K562 (cell line): ENCODE data around the gene PTCHD4. TPM values are rescaled to one million over a fixed set of nuclear protein-coding genes. Genes with fewer than 3 reads are reported as not detected.

Source experiments
- ATAC-seq: fragments of 200-7000 bp; cut with Tn5 transposase; 3 replicates; pipeline ENCODE4 v1.9.1; 2020; ENCODE audit warnings: moderate library complexity
- BruUV-seq: library from RNA; stranded (reverse); fragments of 400-500 nt; replicated peaks from 2 replicates; lab custom pipeline; 2021; lab: Mats Ljungman, UMichigan
- CTCF ChIA-PET: fragments of 300-600 bp; formaldehyde crosslinking; extraction: SDS; loops from one replicate; lab custom pipeline; 2021; ENCODE audit warnings: low intra/inter-chr PET ratio; lab: Yijun Ruan, JAX
- POLR2A ChIA-PET: fragments of 300-600, 350-650 bp; sonication (Branson Sonifier 250); formaldehyde crosslinking; extraction: SDS; loops from one replicate; lab custom pipeline; 2021; ENCODE audit warnings: antibody characterized with exemption, inconsistent platforms; lab: Yijun Ruan, JAX
- DNase-seq, 4 experiments: peaks; one replicate each; pipeline versions ENCODE4 v3.0.0 to v3.0.0-alpha.2; 2011 to 2018; ENCODE audit warnings: low spot score in 3 of 4, mixed read lengths in 3 of 4; ENCODE audit errors: extremely low read depth in 1 of 4
- FAIRE-seq: peaks from 2 replicates; lab custom pipeline; 2011; peaks lifted over from hg19 to GRCh38; lab: Jason Lieb, UNC
- H2AFZ ChIP-seq: 2 replicates; pipeline ENCODE4 v1.6.0; 2011; ENCODE audit warnings: low read depth, low read length, control low read depth, inconsistent platforms
- H3K27ac ChIP-seq: fragments of 200-600 bp; 3 replicates; pipeline ENCODE4 v1.8.0; 2011; ENCODE audit warnings: low read depth, mild to moderate bottlenecking, control low read depth, inconsistent platforms, low read length, moderate library complexity, mixed read lengths; ENCODE audit errors: extremely low read depth
- H3K27me3 ChIP-seq, 2 experiments: fragments of 300-600 bp in 1 of 2; 2 replicates in 1 of 2; 3 replicates in 1 of 2; pipeline versions ENCODE4 v1.6.0 to v1.8.0; 2011; ENCODE audit warnings: inconsistent platforms in 2 of 2, low read length in 2 of 2, mild to moderate bottlenecking in 1 of 2, mixed read lengths in 1 of 2, moderate library complexity in 1 of 2; ENCODE audit not compliant: control insufficient read depth in 2 of 2, insufficient read depth in 2 of 2
- H3K36me3 ChIP-seq: fragments of 300-600 bp; 3 replicates; pipeline ENCODE4 v1.8.0; 2011; ENCODE audit warnings: mild to moderate bottlenecking, low read length, inconsistent platforms; ENCODE audit not compliant: control insufficient read depth, insufficient read depth
- H3K4me1 ChIP-seq, 2 experiments: fragments of 200-600 bp in 1 of 2; replicated peaks in 1 of 2; 2 replicates in 1 of 2; 3 replicates in 1 of 2; pipeline versions ENCODE4 v1.5.1 to v1.8.0; 2011; ENCODE audit warnings: inconsistent platforms in 2 of 2, low read length in 2 of 2, mild to moderate bottlenecking in 1 of 2, mixed read lengths in 1 of 2, moderate library complexity in 1 of 2; ENCODE audit not compliant: control insufficient read depth in 2 of 2, insufficient read depth in 2 of 2
- H3K4me2 ChIP-seq: 2 replicates; pipeline ENCODE4 v1.6.1; 2011; ENCODE audit warnings: low read length, control low read depth, inconsistent platforms, mixed read lengths; ENCODE audit not compliant: insufficient read depth
- H3K4me3 ChIP-seq: fragments of 200-600 bp; sonication (generic), shearing (Covaris generic); 2 replicates; pipeline ENCODE4 v1.5.1; 2016; ENCODE audit warnings: control low read depth, inconsistent platforms
- H3K79me2 ChIP-seq: fragments of 200-600 bp; 3 replicates; pipeline ENCODE4 v1.8.0; 2011; ENCODE audit warnings: low read length, inconsistent platforms; ENCODE audit not compliant: control insufficient read depth, insufficient read depth
- H3K9ac ChIP-seq, 2 experiments: 2 replicates each; pipeline versions ENCODE4 v1.6.0 to v1.6.1; 2011; ENCODE audit warnings: low read depth in 2 of 2, low read length in 2 of 2, control low read depth in 1 of 2, inconsistent platforms in 1 of 2, mild to moderate bottlenecking in 1 of 2, mixed read lengths in 1 of 2; ENCODE audit not compliant: insufficient read depth in 1 of 2
- H3K9me1 ChIP-seq: one replicate; pipeline ENCODE4 v1.6.0; 2011; ENCODE audit warnings: inconsistent platforms, mild to moderate bottlenecking, low read length, moderate library complexity; ENCODE audit not compliant: control insufficient read depth, insufficient read depth
- H3K9me3 ChIP-seq: replicated peaks from 2 replicates; pipeline ENCODE4 v1.5.1; 2011; ENCODE audit warnings: low read depth, low read length, inconsistent platforms; ENCODE audit not compliant: control insufficient read depth, insufficient read depth
- H4K20me1 ChIP-seq: replicated peaks from 2 replicates; pipeline ENCODE4 v1.6.1; 2011; ENCODE audit warnings: low read length, inconsistent platforms, mixed read lengths; ENCODE audit not compliant: control insufficient read depth, insufficient read depth
- HOXB6 ChIP-seq: fragments of 250-450 bp; sonication (Bioruptor Pico); IDR thresholded peaks from 2 replicates; pipeline ENCODE4 v1.5.1; 2022; ENCODE audit warnings: mild to moderate bottlenecking, borderline replicate concordance
- KHSRP ChIP-seq: fragments of 450-650 bp; IDR thresholded peaks from 2 replicates; pipeline ENCODE4 v1.6.1; 2017
- RFX1 ChIP-seq: fragments of 450-650 bp; IDR thresholded peaks from 2 replicates; pipeline ENCODE4 v1.6.1; 2016; ENCODE audit warnings: mild to moderate bottlenecking, moderate library complexity
- RFX7 ChIP-seq: fragments of 250-450 bp; sonication (Bioruptor Pico); IDR thresholded peaks from 2 replicates; pipeline ENCODE4 v1.5.1; 2021; ENCODE audit warnings: mild to moderate bottlenecking
- STAG1 ChIP-seq: sonication (generic); formaldehyde crosslinking; IDR thresholded peaks from 2 replicates; pipeline ENCODE4 v1.5.0; 2020; ENCODE audit warnings: missing genetic modification reagents, borderline replicate concordance
- ZFP30 ChIP-seq: fragments of 250-450 bp; sonication (Bioruptor Pico); IDR thresholded peaks from 2 replicates; pipeline ENCODE4 v1.8.0; 2022; ENCODE audit warnings: moderate library complexity, mild to moderate bottlenecking, inconsistent platforms, borderline replicate concordance
- ZNF212 ChIP-seq: fragments of 450-650 bp; formaldehyde crosslinking; IDR thresholded peaks from 2 replicates; pipeline ENCODE4 v1.4.0; 2020; ENCODE audit warnings: mild to moderate bottlenecking
- ZNF239 ChIP-seq: fragments of 250-450 bp; sonication (Bioruptor Pico); IDR thresholded peaks from 2 replicates; pipeline ENCODE4 v1.4.0; 2020; ENCODE audit warnings: mild to moderate bottlenecking
- ZNF316 ChIP-seq: fragments of 450-650 bp; IDR thresholded peaks from 2 replicates; pipeline ENCODE4 v1.6.1; 2016
- WGBS: fragments of 100-300 bp; shearing (Covaris generic); methylation state at CpG from one replicate; pipeline ENCODE4 v1.1.6; 2016; ENCODE audit warnings: low coverage, mixed read lengths; ENCODE audit not compliant: insufficient coverage; ENCODE audit errors: missing lambda C conversion rate; 5-methylcytosine and 5-hydroxymethylcytosine counted together
- in situ Hi-C: fragments of 300-500 bp; cut with MboI; formaldehyde crosslinking; loops from 4 replicates; pipeline ENCODE4 v1.15.0; 2018; ENCODE audit warnings: inconsistent platforms, mixed read lengths
- intact Hi-C: fragments of 100-400 bp; cut with micrococcal nuclease; formaldehyde crosslinking; loops from 2 replicates; pipeline ENCODE4 v1.14.2; 2022
- polyA plus RNA-seq, 8 experiments: library from polyadenylated mRNA; depleted of rRNA in 4 of 8; stranded (reverse) in 5 of 8; unstranded in 3 of 8; fragments of >200 nt; fragmentation: Nextera tagmentation in 2 of 8; fragmentation: Illumina TruSeq in 1 of 8; extraction: Ambion mirVana in 2 of 8; extraction: Trizol in 1 of 8; gene quantifications; 2 replicates each; pipeline versions ENCODE4 v1.2.1 to v1.2.3, GENCODE V29; 2011 to 2014; ENCODE audit warnings: inconsistent platforms in 1 of 8, missing spikeins in 1 of 8
- total RNA-seq, 7 experiments: library from RNA; depleted of rRNA in 6 of 7; stranded (reverse); fragments of >200 nt in 6 of 7; fragmentation: Illumina TruSeq in 2 of 7; extraction: Trizol in 2 of 7; gene quantifications; 2 replicates each; pipeline versions ENCODE4 v1.2.1 to v1.2.3, GENCODE V29; 2011 to 2021; ENCODE audit warnings: low replicate concordance in 1 of 7
- TF ChIP-seq, protein P1 (sequence below), 2 experiments: fragments of 450-650 bp; IDR thresholded peaks; 2 replicates each; pipeline ENCODE4 v1.6.1; 2018; ENCODE audit warnings: mild to moderate bottlenecking in 2 of 2, low read depth in 1 of 2; ENCODE audit not compliant: partially characterized antibody in 2 of 2
- TF ChIP-seq, protein P2 (sequence below), 2 experiments: fragments of 450-650 bp in 1 of 2; IDR thresholded peaks; 2 replicates each; pipeline ENCODE4 v1.6.1; 2011 to 2017; ENCODE audit warnings: low read depth in 2 of 2, antibody characterized with exemption in 1 of 2, borderline replicate concordance in 1 of 2, low read length in 1 of 2, mild to moderate bottlenecking in 1 of 2, mixed read lengths in 1 of 2; ENCODE audit not compliant: control insufficient read depth in 1 of 2

The PTCHD4 gene
- total and polyA plus RNA-seq, 9 of the 15 experiments (the other 6 are each of a cell fraction or from before 2014, with no cell fraction given): not detected

DNA sequence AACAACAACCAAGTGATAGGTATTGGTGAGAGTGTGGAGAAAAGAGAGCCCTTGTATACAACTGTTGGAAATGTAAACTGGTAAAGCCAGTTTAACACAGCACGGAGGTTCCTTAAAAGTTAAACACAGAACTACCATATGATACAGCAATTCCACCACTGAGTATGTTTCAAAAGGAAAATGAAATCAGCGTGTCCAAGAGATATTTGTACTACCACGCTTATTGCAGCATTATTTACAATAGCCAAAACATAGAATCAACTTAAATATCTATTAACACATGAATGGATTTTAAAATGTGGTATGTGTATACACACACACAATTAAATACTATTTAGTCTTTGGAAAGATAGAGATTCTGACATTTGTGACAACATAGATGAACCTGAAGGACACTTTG is 1.1 kb downstream of the PTCHD4 start:
- ChIA-PET CTCF (no interaction called here), POLR2A (no interaction called here)
- no peaks in the 10 kb centered on the region for H3K9me1 ChIP-seq
- no peaks in the 10 kb centered on the region for H3K4me1 ChIP-seq
- 0% methylated on average over 3 of the region's 3 CpGs for WGBS
- no peaks in the 10 kb centered on the region for H3K36me3 ChIP-seq
- no peak overlapping the region for H3K27ac ChIP-seq
- H4K20me1 ChIP-seq: no peaks in the 10 kb centered on the region
- FAIRE-seq (no peak), DNase-seq (no peak), ATAC-seq (no peak)
- no peak overlapping the region for H3K4me3 ChIP-seq
- BruUV-seq: no TSS peak
- H2AFZ ChIP-seq: no peak overlapping the region
- no peak overlapping the region for H3K4me2 ChIP-seq
- H3K27me3 ChIP-seq: no peaks in the 10 kb centered on the region
- intact Hi-C loops: no loop called here
- no peaks in the 10 kb centered on the region for H3K9me3 ChIP-seq
- TF ChIP-seq, protein P1, sequence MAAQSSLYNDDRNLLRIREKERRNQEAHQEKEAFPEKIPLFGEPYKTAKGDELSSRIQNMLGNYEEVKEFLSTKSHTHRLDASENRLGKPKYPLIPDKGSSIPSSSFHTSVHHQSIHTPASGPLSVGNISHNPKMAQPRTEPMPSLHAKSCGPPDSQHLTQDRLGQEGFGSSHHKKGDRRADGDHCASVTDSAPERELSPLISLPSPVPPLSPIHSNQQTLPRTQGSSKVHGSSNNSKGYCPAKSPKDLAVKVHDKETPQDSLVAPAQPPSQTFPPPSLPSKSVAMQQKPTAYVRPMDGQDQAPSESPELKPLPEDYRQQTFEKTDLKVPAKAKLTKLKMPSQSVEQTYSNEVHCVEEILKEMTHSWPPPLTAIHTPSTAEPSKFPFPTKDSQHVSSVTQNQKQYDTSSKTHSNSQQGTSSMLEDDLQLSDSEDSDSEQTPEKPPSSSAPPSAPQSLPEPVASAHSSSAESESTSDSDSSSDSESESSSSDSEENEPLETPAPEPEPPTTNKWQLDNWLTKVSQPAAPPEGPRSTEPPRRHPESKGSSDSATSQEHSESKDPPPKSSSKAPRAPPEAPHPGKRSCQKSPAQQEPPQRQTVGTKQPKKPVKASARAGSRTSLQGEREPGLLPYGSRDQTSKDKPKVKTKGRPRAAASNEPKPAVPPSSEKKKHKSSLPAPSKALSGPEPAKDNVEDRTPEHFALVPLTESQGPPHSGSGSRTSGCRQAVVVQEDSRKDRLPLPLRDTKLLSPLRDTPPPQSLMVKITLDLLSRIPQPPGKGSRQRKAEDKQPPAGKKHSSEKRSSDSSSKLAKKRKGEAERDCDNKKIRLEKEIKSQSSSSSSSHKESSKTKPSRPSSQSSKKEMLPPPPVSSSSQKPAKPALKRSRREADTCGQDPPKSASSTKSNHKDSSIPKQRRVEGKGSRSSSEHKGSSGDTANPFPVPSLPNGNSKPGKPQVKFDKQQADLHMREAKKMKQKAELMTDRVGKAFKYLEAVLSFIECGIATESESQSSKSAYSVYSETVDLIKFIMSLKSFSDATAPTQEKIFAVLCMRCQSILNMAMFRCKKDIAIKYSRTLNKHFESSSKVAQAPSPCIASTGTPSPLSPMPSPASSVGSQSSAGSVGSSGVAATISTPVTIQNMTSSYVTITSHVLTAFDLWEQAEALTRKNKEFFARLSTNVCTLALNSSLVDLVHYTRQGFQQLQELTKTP (IDR thresholded peaks at IDR 0.05; ENCODE audit: low read depth in 1 of 2, partially characterized antibody in 2 of 2): no peak
- TF ChIP-seq RFX1 (no peak), ZNF212 (CRISPR knock-in tag) (no peak), ZNF316 (no peak), ZNF239 (CRISPR knock-in tag) (no peak), STAG1 (CRISPR knock-in tag) (no peak), RFX7 (CRISPR knock-in tag) (no peak), ZFP30 (CRISPR knock-in tag) (no peak), HOXB6 (CRISPR knock-in tag) (no peak), KHSRP (no peak)
- TF ChIP-seq, protein P2, sequence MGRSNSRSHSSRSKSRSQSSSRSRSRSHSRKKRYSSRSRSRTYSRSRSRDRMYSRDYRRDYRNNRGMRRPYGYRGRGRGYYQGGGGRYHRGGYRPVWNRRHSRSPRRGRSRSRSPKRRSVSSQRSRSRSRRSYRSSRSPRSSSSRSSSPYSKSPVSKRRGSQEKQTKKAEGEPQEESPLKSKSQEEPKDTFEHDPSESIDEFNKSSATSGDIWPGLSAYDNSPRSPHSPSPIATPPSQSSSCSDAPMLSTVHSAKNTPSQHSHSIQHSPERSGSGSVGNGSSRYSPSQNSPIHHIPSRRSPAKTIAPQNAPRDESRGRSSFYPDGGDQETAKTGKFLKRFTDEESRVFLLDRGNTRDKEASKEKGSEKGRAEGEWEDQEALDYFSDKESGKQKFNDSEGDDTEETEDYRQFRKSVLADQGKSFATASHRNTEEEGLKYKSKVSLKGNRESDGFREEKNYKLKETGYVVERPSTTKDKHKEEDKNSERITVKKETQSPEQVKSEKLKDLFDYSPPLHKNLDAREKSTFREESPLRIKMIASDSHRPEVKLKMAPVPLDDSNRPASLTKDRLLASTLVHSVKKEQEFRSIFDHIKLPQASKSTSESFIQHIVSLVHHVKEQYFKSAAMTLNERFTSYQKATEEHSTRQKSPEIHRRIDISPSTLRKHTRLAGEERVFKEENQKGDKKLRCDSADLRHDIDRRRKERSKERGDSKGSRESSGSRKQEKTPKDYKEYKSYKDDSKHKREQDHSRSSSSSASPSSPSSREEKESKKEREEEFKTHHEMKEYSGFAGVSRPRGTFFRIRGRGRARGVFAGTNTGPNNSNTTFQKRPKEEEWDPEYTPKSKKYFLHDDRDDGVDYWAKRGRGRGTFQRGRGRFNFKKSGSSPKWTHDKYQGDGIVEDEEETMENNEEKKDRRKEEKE (IDR thresholded peaks at IDR 0.05; ENCODE audit: borderline replicate concordance in 1 of 2, control insufficient read depth in 1 of 2, low read depth in 2 of 2, low read length in 1 of 2): no peak
- H3K79me2 ChIP-seq: no peaks in the 10 kb centered on the region
- in situ Hi-C loops: no loop called here
- no peak overlapping the region for H3K9ac ChIP-seq
